ENCODE results near the gene FBXL17.

Gene FBXL17

GRCh38 chr5:108222011-108222410 is 159.9 kb downstream of the FBXL17 start:
- H3K4me3 ChIP-seq (ENCODE audit: low read depth, low read length), result no peak overlapping the region
- TF ChIP-seq CTCF (IDR thresholded peaks at IDR 0.05; ENCODE audit: low read depth, low read length), result no peak

- TF ChIP-seq CTCF (IDR thresholded peaks at IDR 0.05; ENCODE audit: low read depth, low read length), result no peak
- H3K4me3 ChIP-seq (ENCODE audit: low read depth, low read length), result no peak overlapping the region
These were observed 161.1 kb downstream of the FBXL17 start for GRCh38 chr5:108220834-108221233.

- TF ChIP-seq CTCF (IDR thresholded peaks at IDR 0.05; ENCODE audit: low read depth, low read length), result no peak
- no peak overlapping the region for H3K4me3 ChIP-seq (ENCODE audit: low read depth, low read length)
These were observed 165.0 kb downstream of the FBXL17 start for GRCh38 chr5:108216890-108217289.

- no peak overlapping the region for H3K4me3 ChIP-seq (ENCODE audit: low read depth, low read length)
- no peak for TF ChIP-seq CTCF (IDR thresholded peaks at IDR 0.05; ENCODE audit: low read depth, low read length)
These were observed 167.0 kb downstream of the FBXL17 start for GRCh38 chr5:108214857-108215256.

GRCh38 chr5:108212775-108213346 is 169.0 kb downstream of the FBXL17 start:
- H3K4me3 ChIP-seq (ENCODE audit: low read depth, low read length), result no peak overlapping the region
- TF ChIP-seq CTCF (IDR thresholded peaks at IDR 0.05; ENCODE audit: low read depth, low read length), result no peak

- TF ChIP-seq CTCF (IDR thresholded peaks at IDR 0.05; ENCODE audit: low read depth, low read length), result no peak
- no peak overlapping the region for H3K4me3 ChIP-seq (ENCODE audit: low read depth, low read length)
These were observed 175.2 kb downstream of the FBXL17 start for GRCh38 chr5:108206707-108207106.

- TF ChIP-seq CTCF (IDR thresholded peaks at IDR 0.05; ENCODE audit: low read depth, low read length), result no peak
- no peak overlapping the region for H3K4me3 ChIP-seq (ENCODE audit: low read depth, low read length)
These were observed 180.2 kb downstream of the FBXL17 start for GRCh38 chr5:108201721-108202120.

All from WI38 (cell line).